GM18502 (cell line): ENCODE results near the gene RTP5.
"Not testable (repeated sequence)": the region's sequence is repeated elsewhere in the genome, so short reads cannot be mapped to it uniquely, and the experiment has no call there.

ENCODE experiments used
- ATAC-seq: cut with Tn5 transposase; IDR thresholded peaks from one replicate; pipeline ENCODE4 v1.9.1; 2021; ENCODE audit warnings: mild to moderate bottlenecking; ENCODE audit not compliant: unreplicated experiment, poor library complexity

RTP5 gene

GRCh38 chr2:241911551-241911950 lies 42.0 kb downstream of the RTP5 start:
- ATAC-seq, result no peak

GRCh38 chr2:241912021-241912555 lies 42.6 kb downstream of the RTP5 start:
- no peak for ATAC-seq

- ATAC-seq, result no peak
These were observed 44.2 kb downstream of the RTP5 start for GRCh38 chr2:241913703-241914102.

- no peak for ATAC-seq
These were observed 45.0 kb downstream of the RTP5 start for GRCh38 chr2:241914542-241914941.

GRCh38 chr2:241921631-241922030 lies 52.1 kb downstream of the RTP5 start:
- ATAC-seq, result not testable (repeated sequence)

GRCh38 chr2:241922411-241922810 lies 52.9 kb downstream of the RTP5 start:
- no peak for ATAC-seq

- not testable (repeated sequence) for ATAC-seq
These were observed 53.5 kb downstream of the RTP5 start for GRCh38 chr2:241922816-241923601.
